OCI-LY3 (cell line): ENCODE data around the gene POLR1B.
"Not testable (repeated sequence)": the region's sequence is repeated elsewhere in the genome, so short reads cannot be mapped to it uniquely, and the experiment has no call there.

ENCODE experiments used
- EZH2phosphoT487 ChIP-seq: fragments of 200-600 bp; shearing (Covaris generic); IDR thresholded peaks from 2 replicates; pipeline ENCODE4 v1.6.1; 2018; ENCODE audit warnings: antibody characterized with exemption, mixed run types, low read depth
- TF ChIP-seq, protein P1 (sequence below): fragments of 200-600, 300-600 bp; sonication (generic); IDR thresholded peaks from 2 replicates; pipeline ENCODE4 v1.5.1; 2014; ENCODE audit warnings: antibody characterized with exemption, low read length, low read depth

DNA sequence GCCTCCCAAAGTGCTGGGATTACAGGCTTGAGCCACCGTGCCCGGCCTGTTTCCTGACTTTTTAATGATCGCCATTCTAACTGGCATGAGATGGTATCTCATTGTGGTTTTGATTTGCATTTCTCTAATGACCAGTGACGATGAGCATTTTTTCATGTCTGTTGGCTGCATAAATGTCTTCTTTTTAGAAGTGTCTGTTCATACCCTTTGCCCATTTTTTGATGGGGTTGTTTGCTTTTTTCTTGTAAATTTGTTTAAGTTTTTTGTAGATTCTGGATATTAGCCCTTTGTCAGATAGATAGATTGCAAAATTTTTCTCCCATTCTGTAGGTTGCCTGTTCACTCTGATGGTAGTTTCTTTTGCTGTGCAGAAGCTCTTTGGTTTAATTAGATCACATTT lies 67.1 kb downstream of the POLR1B start:
- TF ChIP-seq, protein P1, sequence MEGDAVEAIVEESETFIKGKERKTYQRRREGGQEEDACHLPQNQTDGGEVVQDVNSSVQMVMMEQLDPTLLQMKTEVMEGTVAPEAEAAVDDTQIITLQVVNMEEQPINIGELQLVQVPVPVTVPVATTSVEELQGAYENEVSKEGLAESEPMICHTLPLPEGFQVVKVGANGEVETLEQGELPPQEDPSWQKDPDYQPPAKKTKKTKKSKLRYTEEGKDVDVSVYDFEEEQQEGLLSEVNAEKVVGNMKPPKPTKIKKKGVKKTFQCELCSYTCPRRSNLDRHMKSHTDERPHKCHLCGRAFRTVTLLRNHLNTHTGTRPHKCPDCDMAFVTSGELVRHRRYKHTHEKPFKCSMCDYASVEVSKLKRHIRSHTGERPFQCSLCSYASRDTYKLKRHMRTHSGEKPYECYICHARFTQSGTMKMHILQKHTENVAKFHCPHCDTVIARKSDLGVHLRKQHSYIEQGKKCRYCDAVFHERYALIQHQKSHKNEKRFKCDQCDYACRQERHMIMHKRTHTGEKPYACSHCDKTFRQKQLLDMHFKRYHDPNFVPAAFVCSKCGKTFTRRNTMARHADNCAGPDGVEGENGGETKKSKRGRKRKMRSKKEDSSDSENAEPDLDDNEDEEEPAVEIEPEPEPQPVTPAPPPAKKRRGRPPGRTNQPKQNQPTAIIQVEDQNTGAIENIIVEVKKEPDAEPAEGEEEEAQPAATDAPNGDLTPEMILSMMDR = not testable (repeated sequence)
- not testable (repeated sequence) for TF ChIP-seq EZH2phosphoT487
